ENCODE results near the gene GAPVD1. TPM values are rescaled to one million over a fixed set of nuclear protein-coding genes. Genes with fewer than 3 reads are reported as not detected.

The GAPVD1 gene
- total RNA-seq, 1 experiment from 2014 or later: 53.1 TPM

DNA sequence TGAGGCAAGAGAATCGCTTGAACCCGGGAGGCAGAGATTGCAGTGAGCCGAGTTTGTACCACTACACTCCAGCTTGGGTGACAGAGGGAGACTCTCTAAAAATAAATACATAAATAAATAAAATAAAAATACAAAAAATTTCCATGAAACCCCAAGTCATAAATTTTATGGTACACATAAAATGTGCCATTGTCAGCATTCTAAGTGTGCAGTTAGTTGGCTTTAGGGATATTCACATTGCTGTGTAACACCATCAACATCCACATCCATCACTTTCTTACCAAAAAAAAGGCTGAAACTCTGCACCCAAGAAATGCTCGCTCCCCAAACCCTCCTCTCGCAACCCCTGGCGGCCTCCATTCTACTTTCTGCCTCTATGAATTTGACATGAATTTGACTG, 135.2 kb downstream of the GAPVD1 start:
- peaks cover 0 to 8% of the 10 kb centered on the region in 2 experiments; a peak in 1 of 4 replicates for H3K4me1 ChIP-seq (ENCODE audit: control insufficient read depth in 1 of 2, insufficient read depth in 2 of 2, low read length in 2 of 2)
- H2AFZ ChIP-seq (ENCODE audit: low read depth, low read length, poor library complexity, severe bottlenecking): no peak overlapping the region
- no peaks in the 10 kb centered on the region for H3K36me3 ChIP-seq (ENCODE audit: control insufficient read depth in 1 of 2, insufficient read depth in 2 of 2, low read length in 2 of 2)
- H3K4me2 ChIP-seq (ENCODE audit: low read length): no peak overlapping the region
- ATAC-seq (no peak), DNase-seq (ENCODE audit: low read depth, low spot score) (no peak)
- intact Hi-C loops (cut with micrococcal nuclease): no loop called here
- H3K27me3 ChIP-seq (ENCODE audit: insufficient read depth, low read length): no peaks in the 10 kb centered on the region
- no peaks in the 10 kb centered on the region for H3K9me3 ChIP-seq (ENCODE audit: control insufficient read depth in 1 of 2, insufficient read depth in 1 of 2, low read depth in 1 of 2, low read length in 2 of 2)
- no peaks in the 10 kb centered on the region for H3K79me2 ChIP-seq (ENCODE audit: insufficient read depth, low read length)
- ChIA-PET CTCF (no interaction called here), POLR2A (no interaction called here), RAD21 (ENCODE audit: low non-redundant PET in 1 of 2, low total read pairs in 2 of 2, uncharacterized antibody in 2 of 2, unreplicated experiment in 2 of 2) (no interaction called here)
- H3K9me2 ChIP-seq (ENCODE audit: insufficient read depth): no peaks in the 10 kb centered on the region
- TF ChIP-seq CEBPB (IDR thresholded peaks at IDR 0.05; ENCODE audit: low read depth): no peak
- TF ChIP-seq, protein P1, sequence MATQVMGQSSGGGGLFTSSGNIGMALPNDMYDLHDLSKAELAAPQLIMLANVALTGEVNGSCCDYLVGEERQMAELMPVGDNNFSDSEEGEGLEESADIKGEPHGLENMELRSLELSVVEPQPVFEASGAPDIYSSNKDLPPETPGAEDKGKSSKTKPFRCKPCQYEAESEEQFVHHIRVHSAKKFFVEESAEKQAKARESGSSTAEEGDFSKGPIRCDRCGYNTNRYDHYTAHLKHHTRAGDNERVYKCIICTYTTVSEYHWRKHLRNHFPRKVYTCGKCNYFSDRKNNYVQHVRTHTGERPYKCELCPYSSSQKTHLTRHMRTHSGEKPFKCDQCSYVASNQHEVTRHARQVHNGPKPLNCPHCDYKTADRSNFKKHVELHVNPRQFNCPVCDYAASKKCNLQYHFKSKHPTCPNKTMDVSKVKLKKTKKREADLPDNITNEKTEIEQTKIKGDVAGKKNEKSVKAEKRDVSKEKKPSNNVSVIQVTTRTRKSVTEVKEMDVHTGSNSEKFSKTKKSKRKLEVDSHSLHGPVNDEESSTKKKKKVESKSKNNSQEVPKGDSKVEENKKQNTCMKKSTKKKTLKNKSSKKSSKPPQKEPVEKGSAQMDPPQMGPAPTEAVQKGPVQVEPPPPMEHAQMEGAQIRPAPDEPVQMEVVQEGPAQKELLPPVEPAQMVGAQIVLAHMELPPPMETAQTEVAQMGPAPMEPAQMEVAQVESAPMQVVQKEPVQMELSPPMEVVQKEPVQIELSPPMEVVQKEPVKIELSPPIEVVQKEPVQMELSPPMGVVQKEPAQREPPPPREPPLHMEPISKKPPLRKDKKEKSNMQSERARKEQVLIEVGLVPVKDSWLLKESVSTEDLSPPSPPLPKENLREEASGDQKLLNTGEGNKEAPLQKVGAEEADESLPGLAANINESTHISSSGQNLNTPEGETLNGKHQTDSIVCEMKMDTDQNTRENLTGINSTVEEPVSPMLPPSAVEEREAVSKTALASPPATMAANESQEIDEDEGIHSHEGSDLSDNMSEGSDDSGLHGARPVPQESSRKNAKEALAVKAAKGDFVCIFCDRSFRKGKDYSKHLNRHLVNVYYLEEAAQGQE (IDR thresholded peaks at IDR 0.05; ENCODE audit: low read depth): no peak
- TF ChIP-seq TCF7L2 (IDR thresholded peaks at IDR 0.05; ENCODE audit: borderline replicate concordance, extremely low read depth, insufficient read depth, insufficient read length): no peak
- no peaks in the 10 kb centered on the region for H4K20me1 ChIP-seq (ENCODE audit: insufficient read depth)
- no peak overlapping the region for H3K9ac ChIP-seq (ENCODE audit: low read length)
- no TSS peak for BruUV-seq (replicated peaks)
- no peak overlapping the region for H3K4me3 ChIP-seq (replicated peaks in 1 of 2; ENCODE audit: low read depth in 1 of 2, low read length in 2 of 2)
- no peak overlapping the region for H3K27ac ChIP-seq (ENCODE audit: low read depth, low read length)

DNA sequence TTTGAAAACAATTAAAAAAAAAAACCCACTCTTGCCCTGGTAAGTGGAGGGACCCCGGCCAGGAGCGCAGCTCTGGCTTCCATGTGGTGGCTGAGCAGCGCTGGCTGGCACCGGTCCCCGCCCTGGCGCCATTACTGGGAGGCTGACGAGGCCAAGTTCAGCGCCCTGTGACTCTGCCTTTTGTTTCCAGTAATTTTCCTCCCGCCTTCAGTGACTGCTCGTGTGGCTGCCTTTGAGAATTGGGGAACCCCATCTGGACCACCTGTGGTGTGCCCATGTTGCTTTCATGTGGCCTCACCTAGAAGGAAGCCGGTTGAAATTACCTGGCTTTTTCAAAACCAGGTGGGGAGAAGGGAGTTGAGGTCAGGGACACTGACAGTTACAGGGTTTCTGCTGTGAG, 136.1 kb downstream of the GAPVD1 start:
- H4K20me1 ChIP-seq (ENCODE audit: insufficient read depth): no peaks in the 10 kb centered on the region
- DNase-seq (ENCODE audit: low read depth, low spot score) (no peak), ATAC-seq (no peak)
- no peak overlapping the region for H3K4me3 ChIP-seq (replicated peaks in 1 of 2; ENCODE audit: low read depth in 1 of 2, low read length in 2 of 2)
- no peak overlapping the region for H3K4me2 ChIP-seq (ENCODE audit: low read length)
- no peak overlapping the region for H3K9ac ChIP-seq (ENCODE audit: low read length)
- no peak overlapping the region for H3K27ac ChIP-seq (ENCODE audit: low read depth, low read length)
- no peak overlapping the region for H2AFZ ChIP-seq (ENCODE audit: low read depth, low read length, poor library complexity, severe bottlenecking)
- ChIA-PET CTCF (no interaction called here), RAD21 (ENCODE audit: low non-redundant PET in 1 of 2, low total read pairs in 2 of 2, uncharacterized antibody in 2 of 2, unreplicated experiment in 2 of 2) (no interaction called here), POLR2A (no interaction called here)
- H3K79me2 ChIP-seq (ENCODE audit: insufficient read depth, low read length): no peaks in the 10 kb centered on the region
- TF ChIP-seq SP1 (IDR thresholded peaks at IDR 0.05; ENCODE audit: low read depth) (no peak), EGR1 (IDR thresholded peaks at IDR 0.05; ENCODE audit: low read depth) (no peak), RAD21 (IDR thresholded peaks at IDR 0.05; ENCODE audit: low read depth) (no peak), EZH2phosphoT487 (IDR thresholded peaks at IDR 0.05; ENCODE audit: borderline replicate concordance) (no peak), CEBPB (IDR thresholded peaks at IDR 0.05; ENCODE audit: low read depth) (no peak), EZH2 (IDR thresholded peaks at IDR 0.05) (no peak), ZNF274 (IDR thresholded peaks at IDR 0.05; ENCODE audit: low read depth, low read length) (no peak), POLR2AphosphoS5 (IDR thresholded peaks at IDR 0.05; ENCODE audit: low read depth, low read length) (no peak), YY1 (IDR thresholded peaks at IDR 0.05; ENCODE audit: extremely low read depth, insufficient replicate concordance, low read depth, low read length) (no peak), ELF1 (IDR thresholded peaks at IDR 0.05; ENCODE audit: borderline replicate concordance, low read depth) (no peak), SRF (IDR thresholded peaks at IDR 0.05; ENCODE audit: low read depth) (no peak)
- TF ChIP-seq, protein P2, sequence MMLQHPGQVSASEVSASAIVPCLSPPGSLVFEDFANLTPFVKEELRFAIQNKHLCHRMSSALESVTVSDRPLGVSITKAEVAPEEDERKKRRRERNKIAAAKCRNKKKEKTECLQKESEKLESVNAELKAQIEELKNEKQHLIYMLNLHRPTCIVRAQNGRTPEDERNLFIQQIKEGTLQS (IDR thresholded peaks at IDR 0.05): no peak
- TF ChIP-seq, protein P3, sequence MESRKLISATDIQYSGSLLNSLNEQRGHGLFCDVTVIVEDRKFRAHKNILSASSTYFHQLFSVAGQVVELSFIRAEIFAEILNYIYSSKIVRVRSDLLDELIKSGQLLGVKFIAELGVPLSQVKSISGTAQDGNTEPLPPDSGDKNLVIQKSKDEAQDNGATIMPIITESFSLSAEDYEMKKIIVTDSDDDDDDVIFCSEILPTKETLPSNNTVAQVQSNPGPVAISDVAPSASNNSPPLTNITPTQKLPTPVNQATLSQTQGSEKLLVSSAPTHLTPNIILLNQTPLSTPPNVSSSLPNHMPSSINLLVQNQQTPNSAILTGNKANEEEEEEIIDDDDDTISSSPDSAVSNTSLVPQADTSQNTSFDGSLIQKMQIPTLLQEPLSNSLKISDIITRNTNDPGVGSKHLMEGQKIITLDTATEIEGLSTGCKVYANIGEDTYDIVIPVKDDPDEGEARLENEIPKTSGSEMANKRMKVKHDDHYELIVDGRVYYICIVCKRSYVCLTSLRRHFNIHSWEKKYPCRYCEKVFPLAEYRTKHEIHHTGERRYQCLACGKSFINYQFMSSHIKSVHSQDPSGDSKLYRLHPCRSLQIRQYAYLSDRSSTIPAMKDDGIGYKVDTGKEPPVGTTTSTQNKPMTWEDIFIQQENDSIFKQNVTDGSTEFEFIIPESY (IDR thresholded peaks at IDR 0.05; ENCODE audit: extremely low read depth, insufficient replicate concordance, low read length): no peak
- H3K4me1 ChIP-seq (ENCODE audit: control insufficient read depth in 1 of 2, insufficient read depth in 2 of 2, low read length in 2 of 2): peaks cover 0 to 5% of the 10 kb centered on the region in 2 experiments; a peak in 1 of 4 replicates
- no peaks in the 10 kb centered on the region for H3K36me3 ChIP-seq (ENCODE audit: control insufficient read depth in 1 of 2, insufficient read depth in 2 of 2, low read length in 2 of 2)
- H3K9me3 ChIP-seq (ENCODE audit: control insufficient read depth in 1 of 2, insufficient read depth in 1 of 2, low read depth in 1 of 2, low read length in 2 of 2): no peaks in the 10 kb centered on the region
- intact Hi-C loops (cut with micrococcal nuclease): no loop called here
- H3K9me2 ChIP-seq (ENCODE audit: insufficient read depth): no peaks in the 10 kb centered on the region
- H3K27me3 ChIP-seq (ENCODE audit: insufficient read depth, low read length): no peaks in the 10 kb centered on the region
- BruUV-seq (replicated peaks): no TSS peak
